Iris pigment epithelial cell (primary cell): ENCODE data around the gene MAGI1.
A peak's percentile ranks its signal among the peaks of the same experiment; 100 is the strongest.
"Not testable (repeated sequence)": the region's sequence is repeated elsewhere in the genome, so short reads cannot be mapped to it uniquely, and the experiment has no call there.

Experiments
- DNase-seq: peaks from one replicate; pipeline ENCODE4 v3.0.0-alpha.2; 2011; ENCODE audit warnings: low read depth

MAGI1 gene

DNA sequence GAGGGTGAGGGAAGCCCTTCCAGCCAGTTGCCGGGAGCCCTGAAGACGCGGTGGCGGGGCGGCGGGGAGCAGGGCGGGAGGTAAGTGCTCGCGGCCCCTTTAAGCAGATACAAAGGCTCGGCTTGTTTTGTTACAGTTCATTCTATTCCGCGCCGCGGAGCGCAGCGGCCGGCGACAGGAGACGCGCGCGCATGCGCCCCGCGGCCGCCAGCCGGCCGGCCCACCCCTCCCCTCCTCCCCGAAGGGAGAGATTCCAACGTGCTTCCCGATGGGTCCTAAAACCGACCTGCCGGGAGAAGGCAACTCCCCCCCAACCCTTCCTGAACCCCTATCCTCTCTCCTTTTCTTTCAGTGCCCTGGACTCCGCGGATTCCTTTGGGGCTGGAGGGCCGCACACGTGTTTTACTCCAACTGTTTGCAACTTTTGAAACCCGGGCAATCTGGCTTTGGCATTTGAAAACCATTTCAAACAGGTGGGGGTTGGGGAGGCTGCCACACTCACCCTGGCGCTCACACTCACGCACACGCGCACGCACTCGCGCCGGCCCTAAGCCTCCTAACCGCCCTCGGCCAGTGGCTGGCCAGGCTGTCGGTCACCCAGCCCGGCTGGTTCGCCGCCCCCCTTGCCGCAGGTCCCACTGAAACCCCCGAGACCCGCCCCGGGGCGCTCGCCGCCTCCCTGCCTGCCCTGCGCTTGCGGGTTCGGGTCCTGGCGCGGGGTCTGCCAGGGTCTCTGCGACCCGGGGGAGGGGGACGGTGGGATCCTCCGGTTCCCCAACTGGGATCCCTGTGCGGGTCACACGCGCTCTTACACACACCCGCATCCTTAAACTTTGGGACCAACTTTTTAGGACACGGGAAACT lies at the start of gene MAGI1:
TSS of gene MAGI1 (minus strand) at position 193 of the 864 bp plus-strand sequence. CDS start 610 bp downstream, outside the sequence.
- DNase-seq: peak; percentile 96

DNA sequence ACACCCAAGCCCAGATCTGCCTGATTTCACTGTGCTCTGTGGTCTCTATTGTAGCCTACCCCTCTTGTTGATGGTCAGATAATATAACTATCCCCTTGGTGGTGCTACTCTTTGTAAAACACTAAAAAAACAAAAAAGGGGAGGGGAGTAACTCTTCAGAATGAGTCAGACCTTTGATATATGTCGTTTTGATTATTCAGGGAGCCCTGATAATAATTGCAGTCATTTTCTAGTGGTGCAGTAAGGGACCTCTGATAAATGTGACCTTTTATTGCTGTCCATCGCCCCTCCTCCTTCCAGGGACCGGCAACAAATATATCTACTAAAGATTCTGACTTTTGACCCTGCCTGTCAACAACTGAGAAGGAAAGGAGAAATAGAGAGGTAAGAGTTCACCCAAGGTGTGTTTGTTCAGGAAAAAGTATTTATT lies 45.1 kb upstream of the MAGI1 start:
- no peak for DNase-seq

DNA sequence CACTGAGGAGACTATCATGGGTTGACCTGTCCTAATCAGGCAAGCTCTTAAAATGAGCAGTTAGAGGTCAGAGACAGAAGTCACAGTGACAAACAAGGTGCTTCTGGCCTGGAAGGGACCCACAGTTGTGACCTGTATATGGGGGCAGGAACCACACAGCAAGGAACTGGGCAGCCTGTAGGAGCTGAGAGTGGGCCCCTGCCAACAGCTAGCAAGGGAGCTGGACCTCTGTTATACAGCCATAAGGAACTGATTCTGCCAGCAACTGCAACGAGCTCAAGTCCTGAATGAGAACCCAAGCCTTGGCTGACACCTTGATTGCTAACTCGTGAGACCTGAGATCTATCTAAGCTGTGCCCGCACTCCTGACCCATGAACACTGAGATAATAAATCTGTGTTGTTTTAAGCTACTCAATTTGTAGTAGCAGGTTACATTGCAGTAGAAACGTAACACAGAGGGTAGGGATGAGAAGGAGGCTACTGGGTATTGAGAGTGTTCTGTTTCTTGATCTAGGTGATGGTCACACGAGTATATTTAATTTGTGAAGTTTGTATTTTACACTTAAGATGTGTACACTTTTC lies 44.5 kb upstream of the MAGI1 start:
- DNase-seq: no peak

DNA sequence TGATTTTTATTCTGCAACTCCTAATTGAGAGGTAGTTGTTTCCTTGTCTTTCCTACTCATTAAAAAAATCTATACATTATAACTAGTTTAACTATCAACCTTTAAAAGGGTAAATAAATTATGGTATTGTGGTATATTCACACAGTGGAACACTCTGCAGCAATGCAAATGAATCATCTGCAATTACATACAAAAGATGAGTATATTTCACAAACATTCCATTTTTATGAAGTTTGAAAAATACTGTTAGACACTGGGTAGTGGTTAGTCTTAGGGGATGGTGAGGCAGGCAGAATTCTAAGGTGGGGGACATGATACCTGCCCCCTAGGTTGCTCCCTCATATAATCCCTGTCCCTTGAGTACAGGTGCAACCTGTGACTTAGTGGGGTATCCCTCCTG lies 44.0 kb upstream of the MAGI1 start:
- no peak for DNase-seq

DNA sequence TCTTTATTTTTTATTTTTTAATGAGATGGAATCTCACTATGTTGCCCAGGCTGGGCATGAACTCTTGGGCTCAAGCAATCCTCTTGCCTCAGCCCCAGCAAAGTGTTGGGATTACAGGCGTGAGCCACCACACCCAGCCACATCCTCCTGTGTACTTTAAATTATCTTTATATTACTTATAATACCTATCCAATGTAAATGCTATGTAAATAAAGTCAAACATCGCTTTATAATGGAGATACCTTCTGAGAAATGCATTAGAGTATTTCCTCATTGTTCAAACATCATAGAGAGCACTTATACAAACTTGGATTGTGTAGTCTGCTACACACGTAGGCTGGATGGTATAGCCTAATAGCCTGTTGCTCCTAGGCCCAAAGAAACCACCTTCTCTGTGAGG lies 41.4 kb upstream of the MAGI1 start:
- DNase-seq: no peak

DNA sequence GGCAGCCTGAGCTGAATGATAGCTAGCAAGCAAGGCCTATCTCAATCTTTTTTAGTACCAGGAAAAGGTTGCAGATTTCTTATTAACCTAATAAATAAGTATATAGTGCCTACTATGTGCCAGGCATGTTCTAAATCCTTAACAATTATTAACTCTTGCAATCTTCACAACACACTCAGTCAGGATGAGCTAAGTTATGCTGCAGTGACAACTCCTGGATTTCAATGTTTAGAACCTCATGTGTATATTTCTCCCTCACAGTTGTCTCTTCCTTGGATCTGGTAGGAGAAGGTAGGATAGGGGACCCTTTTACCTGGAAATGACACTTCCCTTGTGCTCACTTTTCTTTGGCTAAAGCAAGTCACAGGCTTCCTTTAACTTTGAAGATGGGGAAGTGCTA lies 39.3 kb upstream of the MAGI1 start:
- DNase-seq: no peak

DNA sequence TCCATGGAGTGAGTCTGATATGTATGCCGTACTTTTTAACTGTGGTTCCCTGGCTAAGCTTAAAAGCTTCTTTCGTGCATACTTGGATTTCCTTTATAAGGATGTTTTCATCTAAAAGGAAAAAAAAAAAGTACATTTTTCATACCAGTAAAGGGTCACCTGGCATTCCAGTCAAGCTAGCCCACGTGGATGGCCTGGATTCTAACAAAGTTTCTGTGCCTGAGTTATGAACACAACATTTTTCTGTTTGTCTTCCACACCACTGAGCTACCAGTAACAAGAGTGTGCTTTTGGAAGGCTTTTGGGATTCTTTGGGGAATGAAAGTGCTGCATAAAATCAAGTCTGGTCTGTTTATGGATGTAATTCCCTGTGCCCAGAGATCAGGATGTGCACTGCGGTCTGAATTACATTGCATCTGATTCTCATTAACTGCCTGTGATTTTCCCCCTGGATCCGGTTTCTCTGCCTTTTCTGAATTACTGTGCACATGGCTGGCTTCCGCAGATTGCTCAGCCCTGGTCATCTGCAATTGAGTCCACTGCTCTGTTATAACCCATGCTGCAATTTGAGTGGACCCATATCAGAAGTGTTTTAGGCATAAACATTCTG lies 38.2 kb upstream of the MAGI1 start:
- DNase-seq: peak; percentile 39

DNA sequence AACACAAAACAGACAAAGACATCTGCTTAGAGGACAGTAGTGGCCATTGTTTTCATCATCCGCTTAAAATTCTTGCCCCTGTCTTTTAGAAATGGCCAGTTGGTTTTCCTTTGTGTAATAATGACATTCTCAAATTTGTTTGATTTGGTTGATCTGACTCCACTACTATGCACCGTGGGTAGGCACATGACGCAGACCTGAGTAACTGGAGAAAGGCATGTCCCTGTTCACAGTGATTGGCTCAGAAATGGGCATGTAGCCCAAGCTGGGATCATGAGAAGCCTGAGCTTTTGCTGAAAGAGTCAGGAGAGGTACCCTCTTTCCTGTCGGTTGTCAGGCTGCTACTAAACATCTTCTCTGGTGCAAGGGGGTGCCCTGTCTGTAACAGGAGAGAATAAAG lies 36.6 kb upstream of the MAGI1 start:
- DNase-seq: peak; percentile 76

DNA sequence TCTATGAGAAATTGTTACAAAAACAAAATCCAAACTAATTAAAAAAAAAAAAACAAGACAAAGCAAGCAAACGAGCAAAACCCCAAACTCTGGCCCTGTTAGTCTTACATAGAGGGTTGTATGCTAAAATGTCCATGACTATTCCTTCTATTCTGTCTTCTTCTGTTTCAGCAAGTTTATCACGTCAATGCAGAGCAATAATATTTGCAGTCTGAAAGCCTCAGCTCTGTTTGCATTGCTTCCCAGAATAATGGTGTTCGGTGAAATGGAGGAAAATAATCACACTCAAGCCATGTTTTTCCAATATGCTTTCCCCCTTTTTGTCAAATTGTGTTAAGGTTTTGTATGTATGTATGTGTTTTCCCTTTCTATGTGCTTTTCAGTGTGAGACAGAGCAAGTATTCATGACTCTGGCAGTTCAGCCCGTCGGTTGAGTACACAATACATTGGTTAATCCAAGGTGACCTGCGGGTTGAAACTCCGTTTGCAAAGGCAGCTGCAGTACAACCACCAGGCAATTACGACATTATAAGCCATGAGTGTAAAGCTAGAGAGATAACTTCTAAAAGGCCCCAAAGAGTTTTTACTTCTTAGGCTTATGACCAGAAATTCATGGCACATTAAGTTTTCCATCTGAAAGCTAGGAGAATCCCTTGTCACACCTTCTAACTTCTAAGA lies 34.9 kb upstream of the MAGI1 start:
- DNase-seq: peak; percentile 60

DNA sequence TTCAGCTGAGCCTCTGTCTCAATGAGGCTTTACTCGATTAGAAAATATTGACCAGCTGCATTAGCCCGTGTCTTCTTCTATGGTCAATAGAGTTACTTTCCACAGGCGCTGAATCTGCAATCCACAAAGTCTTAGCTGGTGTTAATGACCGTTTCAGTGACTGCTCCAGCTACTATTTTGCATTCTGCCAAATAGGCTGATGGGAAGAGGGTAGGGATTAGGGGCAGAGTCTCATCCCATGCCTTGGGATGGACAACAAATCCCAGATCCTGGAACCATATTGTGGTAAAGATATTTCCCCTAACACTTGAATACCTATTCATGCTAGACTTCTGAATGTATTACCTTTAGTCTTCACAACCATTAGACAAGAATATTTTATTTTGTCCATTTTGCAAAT lies 29.5 kb upstream of the MAGI1 start:
- no peak for DNase-seq

DNA sequence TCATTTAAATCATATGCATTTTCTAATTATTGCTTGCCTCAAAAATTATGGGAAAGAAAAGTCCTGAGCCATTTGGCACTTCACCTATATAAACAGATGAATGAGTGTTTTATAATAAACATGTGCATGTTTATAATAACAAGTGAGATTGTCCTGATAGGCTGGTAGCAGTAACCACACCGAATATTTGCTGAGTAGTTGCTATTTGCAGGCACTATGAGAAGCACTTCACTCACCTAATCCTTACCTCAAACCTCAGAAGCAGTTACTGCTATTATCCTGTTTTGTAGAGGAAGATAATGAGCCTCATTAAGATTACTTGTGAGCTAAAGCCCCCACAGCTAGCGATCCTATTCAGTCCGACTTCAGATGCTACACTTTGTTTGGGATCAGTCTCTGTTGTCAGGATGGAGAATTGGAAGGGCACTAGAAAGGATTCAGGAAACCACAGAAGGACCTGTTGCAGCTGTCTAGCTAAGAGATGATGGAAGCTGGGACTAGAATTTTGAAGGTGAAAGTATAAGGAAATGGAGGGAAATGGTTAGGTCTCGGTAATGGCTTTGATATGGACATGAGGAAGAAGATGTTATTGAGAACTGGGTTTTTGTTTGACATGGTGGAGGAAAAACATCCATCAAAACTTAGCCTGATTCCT lies 28.4 kb upstream of the MAGI1 start:
- no peak for DNase-seq

DNA sequence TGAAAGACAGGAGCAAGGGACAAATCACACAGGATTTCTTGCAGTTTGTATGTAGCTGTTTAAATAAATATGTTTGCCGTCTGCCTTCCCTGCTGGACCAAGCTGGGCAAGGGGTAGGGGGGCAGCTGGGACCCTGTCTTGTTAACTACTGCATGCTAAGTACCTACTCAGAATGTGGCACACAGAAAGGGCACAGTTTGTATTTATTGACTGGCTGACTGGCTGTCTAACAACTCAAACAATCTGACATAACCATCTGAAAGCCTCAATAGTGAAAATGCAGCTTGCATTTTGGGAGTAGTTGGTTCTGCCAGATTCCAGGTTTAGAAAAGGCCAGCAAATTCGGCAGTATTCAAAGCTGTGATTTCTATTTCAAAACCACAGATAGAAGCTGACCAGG lies 16.6 kb upstream of the MAGI1 start:
- DNase-seq: no peak

DNA sequence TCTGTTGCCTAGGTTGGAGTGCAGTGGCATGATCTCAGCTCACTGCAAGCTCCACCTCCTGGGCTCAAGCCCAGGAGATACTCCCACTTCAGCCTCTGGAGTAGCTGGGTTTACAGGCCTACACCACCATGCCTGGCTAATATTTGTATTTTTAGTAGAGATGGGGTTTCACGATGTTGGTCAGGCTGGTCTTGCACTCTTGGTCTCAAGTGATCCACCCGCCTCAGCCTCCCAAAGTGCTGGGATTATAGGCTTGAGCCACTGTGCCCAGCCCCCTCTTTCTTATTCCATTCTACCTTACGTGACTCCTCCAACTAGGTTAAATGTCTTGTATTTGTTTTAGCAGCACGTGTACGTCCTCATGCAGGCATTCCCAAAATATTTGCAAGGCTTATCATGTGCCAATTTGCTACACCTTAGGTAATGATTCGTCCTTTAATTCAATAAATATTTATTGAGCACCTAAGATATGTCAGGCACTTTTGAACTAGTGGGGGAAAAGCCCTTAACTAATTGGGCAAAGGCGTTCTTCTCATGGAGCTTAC lies 14.9 kb upstream of the MAGI1 start:
- no peak for DNase-seq

DNA sequence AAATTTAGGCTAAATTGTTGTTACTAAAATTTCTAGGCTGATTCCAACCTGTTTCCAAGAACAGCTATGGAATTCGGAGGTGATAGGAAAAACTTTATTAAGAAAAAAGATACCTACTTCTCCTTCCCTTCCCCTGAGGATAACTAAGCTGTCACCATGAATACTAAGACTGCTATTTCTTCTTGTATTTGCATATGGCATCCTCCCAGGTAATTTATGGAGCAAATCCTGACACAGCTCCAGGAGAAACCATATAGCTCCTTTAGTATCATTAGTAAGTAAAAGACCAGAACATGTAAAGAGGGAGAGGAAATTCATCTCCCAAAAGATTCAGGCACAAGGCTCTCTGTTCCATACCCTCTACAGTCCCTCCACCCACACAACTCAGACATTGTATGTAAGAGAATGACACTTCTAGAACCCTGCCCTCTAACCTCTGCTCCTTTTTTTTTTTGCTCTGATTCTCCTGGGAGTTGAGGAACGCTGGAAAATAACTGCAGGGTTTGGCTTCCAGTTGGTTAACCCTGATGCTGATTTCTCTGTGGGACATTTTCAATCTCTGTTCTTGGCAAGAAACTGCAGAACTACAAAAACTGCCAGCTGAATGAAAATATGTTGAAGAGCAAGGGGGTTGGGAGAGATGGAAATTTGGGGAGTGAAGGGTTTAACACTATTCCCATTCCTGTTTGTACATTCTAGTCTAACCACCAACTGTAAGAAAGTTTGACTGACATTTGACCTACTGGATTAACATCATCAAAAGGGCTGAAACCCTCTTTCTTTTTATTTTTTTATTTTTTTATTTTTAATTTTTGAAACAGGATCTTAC lies 14.2 kb upstream of the MAGI1 start:
- DNase-seq: no peak

DNA sequence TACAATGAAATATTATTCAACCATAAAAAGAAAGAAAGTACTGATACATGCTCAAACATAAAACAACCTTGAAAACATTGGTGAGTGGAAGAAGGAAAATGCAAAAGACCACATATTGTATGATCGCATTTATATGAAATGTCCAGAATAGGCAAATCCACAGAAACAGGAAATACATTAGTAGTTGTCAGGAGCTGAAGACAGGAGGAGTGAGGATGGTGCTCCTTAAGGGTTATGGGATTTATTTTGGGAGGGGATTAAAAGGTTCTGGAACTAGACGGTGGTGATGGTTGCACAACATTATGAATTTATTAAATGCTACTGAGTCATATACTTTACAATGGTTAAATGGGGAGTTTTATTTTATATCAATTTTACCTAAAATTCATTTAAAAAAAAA lies 12.1 kb upstream of the MAGI1 start:
- no peak for DNase-seq

DNA sequence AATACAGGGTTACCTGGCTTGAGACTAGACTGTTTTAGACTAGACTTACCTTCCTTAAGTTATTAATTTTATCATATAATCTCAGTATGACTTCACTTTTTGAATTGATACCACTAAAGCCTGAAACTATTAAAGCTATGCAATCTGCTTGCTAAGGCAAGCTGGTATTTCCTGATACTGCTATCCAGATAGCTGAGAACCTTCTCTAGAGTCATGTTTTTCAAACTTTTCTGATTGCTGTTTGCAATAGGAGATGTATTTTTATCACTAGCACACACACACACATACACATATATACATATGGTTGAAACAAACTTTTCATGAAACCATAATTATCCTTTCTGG lies 9.3 kb upstream of the MAGI1 start:
- peak; percentile 62 for DNase-seq

DNA sequence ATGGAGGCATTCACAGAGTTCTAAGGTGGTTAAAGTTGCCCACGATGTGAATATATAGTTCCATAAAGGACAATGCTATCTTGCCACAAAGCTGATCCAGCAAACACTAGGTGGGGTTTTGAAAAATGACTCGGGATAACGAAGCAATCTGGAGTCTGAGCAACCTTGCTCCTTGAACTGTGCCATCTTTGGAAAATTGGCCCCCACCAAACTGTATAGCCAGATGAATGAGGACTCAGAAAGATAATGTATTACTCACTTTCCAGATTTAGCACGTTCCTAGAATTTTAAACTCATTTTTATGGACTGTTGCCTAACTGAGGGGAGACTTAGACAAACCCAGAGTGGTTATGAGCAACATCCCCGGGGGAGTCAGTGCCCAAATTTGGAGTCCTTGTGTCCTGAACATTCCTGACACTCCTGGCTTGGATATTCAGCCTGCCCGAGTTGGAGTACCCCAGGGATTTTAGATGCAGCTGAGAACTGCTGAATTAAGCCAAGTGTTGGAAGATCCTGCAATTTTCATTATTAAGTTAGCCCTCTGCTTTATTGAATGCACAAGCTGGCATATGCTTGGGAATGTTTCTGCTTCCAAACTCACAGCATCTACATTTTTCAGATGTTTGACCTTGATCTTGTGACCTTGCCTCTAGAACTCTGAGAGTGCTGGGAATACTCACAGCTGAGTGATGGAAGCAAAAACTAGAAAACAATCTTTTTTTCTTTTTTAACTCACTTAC lies 8.8 kb upstream of the MAGI1 start:
- DNase-seq: peak; percentile 60

DNA sequence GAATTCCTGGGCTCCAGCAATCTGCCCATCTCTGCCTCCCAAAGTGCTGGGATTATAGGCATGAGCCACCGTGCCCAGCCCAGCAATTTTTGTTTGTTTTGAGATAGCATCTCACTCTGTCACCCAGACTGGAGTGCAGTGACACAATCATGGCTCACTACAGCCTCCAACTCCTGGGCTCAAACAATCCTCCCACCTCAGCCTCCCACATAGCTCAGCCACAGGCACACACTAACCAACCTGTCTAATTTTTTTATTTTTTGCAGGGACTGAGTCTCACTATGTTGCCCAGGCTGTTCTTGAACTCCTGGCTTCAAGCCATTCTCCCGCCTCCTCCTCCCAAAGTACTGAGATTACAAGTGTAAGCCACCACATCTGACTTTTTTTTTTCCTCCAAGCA lies 7.6 kb upstream of the MAGI1 start:
- DNase-seq: not testable (repeated sequence)

DNA sequence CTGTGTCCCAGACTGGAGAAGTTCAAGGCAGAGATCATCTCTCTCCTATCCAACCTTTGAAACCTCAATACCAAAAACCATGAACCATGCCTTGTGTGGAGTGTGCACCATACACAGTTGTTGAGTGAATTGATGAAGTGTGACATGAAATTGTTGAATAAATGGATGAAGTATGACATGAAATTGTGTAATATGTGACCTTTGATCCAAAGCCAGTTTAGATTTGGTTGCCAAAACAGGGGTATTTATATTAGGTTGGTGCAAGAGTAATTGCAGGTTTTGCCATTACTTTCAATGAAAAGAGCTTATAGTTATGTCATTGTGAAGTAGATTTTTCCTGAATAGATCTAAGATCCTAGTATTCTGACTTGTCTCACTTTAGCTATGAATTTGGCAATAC lies 3.1 kb upstream of the MAGI1 start:
- DNase-seq: no peak

DNA sequence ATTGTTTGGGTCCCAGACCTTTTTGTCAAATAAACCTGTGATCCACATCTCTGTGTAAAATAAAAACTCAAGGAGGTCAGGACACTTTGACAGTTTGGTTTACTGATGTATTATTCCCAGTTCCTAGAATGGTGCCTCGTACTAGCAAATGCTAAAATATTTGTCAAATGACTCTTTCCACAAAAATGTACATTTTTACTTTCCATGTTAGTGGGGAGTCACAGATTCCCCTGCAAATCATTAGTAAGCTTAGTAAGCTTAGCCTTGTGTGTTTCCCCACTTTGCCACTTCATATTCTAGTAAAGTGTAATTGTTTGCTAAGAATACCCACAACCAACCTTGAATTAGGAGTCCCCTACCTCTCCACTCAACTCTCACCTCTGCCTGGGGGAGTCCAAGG lies 2.4 kb upstream of the MAGI1 start:
- DNase-seq: peak; percentile 73

DNA sequence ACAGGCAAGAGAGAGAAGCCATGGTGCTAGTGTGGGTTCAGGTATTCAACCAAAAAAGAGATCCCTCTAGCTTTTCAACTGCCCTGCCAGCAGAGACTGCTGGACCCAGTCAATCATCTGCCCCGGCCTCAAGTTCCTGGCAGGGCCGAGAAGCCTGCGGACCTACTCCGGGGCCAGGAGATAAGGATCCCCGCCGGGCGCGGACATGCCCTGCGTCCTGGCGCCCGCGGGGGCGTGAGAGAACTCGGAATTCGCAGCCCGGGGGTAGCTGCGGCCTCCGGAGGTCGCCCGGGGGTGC lies 821 bp upstream of the MAGI1 start:
- DNase-seq: peak; percentile 54
